NCI-H345 (cell line): ENCODE measurements around the gene SLC27A1.

Experiments
- DNase-seq: peaks from one replicate; lab custom pipeline; 2025; lab: John Stamatoyannopoulos, UW

SLC27A1 gene

DNA sequence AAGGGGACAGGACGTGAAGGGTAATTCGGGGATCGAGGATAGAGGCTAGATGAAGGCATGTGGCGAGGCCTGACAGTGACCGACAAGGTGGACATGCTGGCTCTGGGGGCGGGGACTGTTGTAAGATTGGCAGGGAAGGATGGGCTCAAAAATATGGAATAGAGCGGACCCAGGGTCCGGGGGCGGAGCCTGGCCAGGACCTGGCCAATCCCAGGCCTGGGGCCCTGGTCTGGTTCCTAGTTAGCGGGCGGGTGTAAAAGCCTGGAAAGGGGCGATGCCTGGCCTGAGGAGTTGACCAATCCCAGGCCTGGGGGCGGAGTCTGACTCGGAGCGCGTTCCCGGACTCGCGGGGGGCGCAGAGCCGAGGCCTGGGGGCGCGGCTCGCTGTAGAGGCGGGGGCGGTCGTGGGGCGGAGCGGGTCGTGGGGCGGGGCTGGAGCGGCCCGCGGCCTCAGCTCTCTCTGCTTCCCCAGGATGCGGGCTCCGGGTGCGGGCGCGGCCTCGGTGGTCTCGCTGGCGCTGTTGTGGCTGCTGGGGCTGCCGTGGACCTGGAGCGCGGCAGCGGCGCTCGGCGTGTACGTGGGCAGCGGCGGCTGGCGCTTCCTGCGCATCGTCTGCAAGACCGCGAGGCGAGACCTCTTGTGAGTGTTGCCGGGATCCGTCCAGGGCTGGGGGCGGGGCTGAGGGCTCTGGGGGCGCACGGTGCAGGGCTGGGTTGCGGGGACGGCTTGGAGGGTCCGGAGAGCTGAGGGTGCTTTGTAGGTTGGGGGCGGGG is at the start of gene SLC27A1:
Gene SLC27A1 (plus strand): TSS at position 457 of the 774 bp plus-strand sequence. CDS start 17 bp downstream, at position 474.
- peak; percentile 97 for DNase-seq

DNA sequence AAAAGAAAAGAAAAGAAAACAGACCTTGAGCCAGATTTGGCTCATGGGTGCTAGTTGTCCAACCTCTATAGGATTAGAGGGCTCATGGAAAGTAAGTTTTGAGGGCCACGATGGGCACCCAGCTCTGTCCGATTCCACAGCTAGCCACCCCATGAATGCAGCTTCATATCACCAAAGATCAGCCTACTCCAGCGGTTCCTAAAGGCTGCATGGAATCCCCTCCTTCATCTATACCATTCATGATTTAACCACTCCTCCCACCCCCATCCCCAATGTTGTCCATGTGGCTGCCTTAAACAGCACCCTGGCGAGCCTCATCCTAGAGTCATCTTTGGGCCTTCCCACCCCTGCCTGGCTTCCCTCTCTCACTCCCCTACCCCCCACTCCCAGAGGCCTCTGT is 48.4 kb upstream of the SLC27A1 start:
- no peak for DNase-seq

DNA sequence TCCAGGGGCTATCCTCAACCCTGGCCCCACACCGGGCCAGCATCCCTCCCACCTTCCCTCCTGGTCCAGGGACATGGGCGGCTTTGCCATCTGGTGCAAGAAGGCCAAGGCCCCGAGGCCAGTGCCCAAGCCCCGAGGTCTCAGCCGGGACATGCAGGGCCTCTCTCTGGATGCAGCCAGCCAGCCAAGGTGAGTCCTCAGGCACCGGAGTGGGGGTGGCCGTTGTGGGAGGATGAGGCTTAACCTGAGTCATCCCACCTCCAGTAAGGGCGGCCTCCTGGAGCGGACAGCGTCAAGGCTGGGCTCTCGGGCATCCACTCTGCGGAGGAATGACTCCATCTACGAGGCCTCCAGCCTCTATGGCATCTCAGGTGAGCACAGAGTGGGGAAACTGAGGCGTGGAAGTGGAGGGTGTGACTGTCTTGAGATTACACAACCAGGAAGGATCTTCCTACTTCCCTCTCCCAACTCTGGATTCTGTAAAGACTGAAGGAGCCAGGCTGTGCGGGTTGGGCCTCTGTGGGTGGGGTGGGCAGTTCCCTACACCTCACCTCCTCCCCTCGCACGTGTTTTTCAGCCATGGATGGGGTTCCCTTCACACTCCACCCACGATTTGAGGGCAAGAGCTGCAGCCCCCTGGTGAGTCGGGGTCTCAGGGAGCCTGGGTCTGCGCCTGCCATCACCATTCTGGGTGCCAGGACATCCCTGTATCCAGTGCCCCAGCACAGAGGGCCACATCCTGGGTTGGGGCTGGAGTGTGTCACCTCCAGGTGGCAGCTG is 46.7 kb upstream of the SLC27A1 start:
- DNase-seq: no peak

DNA sequence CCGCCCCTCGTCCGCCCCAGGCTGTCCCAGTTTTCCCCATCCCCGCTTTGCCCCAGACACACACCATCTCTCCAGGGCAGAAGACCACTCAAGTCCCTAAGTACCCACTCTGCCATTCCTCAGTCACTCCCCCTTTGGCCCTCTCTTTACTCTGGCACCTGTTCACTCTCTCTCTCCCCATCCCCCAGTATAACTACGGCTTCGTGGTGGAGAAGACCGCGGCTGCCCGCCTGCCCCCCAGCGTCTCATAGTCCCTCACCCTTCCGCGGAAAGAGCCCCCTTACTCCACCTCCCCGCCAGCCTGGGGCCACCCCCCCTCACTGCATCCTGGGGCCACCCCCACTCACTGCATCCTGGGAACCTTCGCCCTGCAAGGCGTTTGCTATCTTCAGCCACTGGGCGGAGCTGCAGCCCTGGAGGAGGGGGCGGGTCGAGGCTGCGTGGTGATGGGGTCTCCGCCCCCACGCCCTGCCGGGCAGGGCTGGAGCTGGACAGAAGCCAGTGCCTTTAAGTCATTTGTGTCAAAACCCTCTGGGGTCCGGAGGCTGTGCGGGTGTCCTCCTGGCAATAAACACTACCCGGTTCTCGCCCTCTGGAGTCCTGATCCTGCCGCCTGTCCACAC is 45.5 kb upstream of the SLC27A1 start:
- DNase-seq: no peak

DNA sequence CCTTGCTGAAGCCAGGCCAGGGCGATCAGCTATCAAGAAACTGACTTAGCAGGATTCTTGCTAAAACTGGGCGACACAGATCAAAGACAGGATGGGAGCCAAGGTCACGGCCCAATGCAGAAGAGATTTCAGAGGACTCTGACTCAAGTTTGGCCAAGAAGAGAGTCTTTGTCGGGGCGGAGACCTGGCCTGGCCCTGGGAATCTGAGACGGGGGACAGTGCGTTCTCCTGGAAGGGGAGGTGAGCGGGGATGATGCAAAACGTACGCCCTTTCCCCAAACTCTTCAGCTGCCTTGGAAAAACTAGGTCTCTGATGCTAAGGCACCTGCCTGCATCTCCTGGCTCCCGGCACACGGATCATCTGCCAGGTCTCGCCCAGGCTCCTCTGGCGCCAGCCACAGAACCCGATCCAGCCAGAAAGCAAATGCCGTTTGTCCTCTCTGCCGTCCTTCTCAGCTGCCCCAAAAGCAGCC is 40.6 kb upstream of the SLC27A1 start:
- DNase-seq: no peak

DNA sequence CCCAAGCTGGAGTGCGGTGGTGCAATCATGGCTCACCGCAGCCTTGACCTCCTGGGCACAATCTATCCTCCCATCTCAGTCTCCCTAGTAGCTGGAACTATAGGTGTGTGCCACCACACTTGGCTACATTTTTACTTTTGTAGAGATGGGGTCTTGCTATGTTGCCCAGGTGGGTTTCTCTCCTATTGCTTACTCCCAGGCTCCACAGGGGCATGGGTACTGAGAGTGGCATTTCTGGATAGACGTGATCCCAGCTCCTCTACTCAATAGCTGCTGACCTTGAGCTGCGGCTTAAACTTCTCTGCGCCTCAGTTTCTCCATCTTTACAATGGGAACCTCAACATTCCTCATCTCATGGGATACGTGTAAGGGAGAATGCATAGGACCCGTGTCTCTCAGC is 38.9 kb upstream of the SLC27A1 start:
- DNase-seq: no peak

DNA sequence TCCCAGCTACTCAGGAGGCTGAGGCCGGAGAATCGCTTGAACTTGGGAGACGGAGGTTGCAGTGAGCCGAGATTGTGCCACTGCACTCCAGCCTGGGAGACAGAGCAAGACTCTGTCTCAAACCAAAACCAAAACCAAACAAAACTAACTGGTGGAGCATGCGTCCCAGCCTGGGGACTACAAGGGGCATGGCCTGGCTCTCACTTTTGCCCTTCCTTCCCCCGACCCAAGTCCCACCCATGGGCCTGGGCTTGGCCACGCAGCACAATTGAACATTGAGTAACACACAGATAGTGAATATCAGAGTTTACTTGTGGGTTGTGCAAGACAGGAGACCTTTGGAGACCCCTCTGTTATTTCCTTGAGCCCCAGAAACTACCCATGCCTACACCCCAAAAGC is 35.1 kb upstream of the SLC27A1 start:
- DNase-seq: no peak

DNA sequence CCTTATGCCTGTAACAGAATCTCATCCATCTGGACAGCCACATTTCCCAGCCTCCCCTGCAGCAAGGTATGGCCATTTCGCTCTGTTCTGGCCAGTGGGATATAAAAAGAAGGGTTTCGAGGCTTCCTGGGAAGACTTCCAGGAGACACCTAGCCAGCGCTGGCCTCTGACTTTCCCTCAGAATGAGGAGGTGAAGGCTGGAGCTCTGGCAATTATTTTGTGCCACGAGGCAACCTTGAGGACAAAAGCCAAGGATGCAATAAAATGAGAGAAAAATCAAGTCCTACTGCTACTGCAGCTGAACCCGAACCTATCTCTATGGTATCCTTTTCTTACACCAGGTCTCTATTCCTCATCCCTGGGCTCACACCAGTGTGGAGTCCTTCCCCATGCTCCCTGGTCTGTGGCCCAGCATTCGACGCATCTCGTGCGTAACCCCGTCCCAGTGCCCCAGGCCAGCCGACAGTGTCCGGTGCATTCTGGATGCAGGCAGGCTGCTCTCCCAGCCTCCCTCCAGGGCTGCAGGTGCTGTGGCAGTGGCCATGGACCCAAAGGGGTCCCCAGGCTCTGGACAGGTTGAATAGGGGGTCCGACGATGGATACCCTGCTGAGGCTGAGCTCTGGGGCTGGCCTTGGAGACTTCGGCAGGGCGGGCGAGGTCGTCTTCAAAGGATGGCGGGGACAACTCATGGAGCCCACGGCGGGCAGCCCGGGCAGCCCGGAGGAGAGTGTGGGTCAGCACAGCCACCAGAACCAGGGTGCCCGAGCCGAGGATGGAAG is 34.0 kb upstream of the SLC27A1 start:
- no peak for DNase-seq

DNA sequence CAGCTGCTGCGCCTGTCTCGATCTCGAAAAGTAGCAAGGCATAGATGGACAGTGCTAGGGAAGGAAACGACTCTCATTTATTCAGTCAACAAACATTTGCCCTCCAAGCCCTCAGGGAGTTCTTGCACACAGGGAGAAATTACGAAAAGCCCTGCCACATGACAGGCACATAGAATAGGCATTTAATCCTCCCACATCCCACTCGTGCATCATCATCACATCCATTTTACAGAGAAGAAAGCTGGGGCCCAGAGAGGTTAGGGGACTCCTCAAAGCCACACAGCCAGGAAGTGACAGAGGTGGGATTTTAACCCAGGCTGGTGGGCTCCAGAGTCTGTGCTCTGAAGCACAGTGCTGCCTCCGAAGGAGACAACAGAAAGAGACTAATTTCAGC is 33.5 kb upstream of the SLC27A1 start:
- no peak for DNase-seq

DNA sequence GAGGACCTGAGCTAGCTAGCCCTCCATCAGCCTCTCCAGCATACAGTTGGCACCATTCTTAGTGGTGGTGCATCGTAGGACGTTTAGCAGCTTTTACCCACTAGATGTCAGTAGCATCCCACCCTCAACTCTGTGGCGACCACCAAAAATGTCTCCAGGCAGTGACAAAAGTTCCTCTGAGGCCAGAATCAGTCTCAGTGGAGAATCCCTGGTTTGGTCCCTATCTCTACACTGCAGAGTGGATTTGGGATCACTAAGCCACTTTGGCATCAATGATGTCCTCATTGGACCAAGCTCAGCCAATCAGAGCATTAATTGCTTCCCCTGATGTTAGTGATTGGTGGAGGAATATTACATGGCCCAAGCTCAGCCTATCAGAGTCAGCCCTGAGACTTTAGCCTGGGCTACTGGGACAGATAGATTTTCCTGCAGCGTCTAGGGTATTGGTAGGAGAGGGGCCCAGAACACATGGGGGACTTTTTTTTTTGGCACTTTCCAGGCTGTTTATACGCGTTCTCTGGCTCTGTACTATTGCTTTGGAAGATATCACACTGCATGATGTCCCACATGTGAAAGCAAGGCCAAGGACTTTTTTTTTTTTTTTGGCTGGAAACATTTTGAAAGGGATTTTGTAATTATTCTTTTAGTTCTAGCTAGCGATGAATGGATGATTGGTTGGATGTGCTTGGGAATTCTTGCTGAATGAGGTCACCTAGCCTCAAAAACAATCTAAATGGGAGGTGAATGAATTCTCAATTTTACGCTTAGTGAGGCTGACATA is 28.9 kb upstream of the SLC27A1 start:
- no peak for DNase-seq

DNA sequence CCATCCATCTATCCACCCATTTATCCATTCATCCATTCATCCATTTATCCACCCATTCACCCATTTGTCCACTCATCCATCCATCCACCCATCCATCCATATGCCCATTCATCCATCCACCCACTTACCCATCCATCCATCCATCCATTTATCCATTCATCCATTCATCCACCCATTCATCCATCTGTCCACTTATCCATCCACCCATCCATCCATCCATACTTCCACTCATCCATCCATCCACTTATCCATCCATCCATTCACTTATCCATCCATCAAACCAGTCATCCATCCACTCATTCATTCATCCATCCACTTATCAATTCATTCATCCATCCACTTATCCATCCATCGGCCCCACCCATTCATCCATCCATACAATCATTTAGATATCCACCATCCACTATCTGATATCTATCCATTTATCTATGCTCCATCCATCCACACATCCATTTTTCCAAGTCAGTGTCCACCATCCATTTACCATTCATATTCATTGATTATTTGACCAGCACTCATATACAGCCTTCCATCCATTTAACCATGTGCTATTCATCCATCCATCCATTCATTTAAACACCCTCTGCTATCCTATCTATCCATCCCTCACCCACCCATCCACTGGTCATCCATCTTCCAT is 24.7 kb upstream of the SLC27A1 start:
- DNase-seq: no peak

DNA sequence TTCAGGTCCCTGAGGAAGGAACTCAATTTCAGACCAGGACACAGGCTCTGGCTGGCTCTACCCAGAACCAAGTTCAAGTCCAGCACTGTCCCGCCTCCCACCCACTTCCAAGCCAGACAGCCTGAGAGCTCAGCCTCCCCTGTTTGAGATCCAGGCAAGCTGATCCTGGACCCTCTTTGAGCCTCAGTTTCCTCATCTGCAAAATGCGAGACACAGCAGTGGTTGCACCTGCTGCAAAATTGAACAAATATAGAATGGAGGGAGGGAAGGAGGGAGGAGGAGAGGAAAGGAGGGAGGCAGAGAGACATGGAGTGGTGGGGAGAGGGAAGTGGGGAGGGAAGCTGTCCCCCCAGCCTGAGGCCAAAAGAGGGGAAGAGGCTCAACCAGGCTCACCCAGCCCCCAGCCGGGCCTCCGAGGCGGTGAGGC is 22.6 kb upstream of the SLC27A1 start:
- DNase-seq: no peak

DNA sequence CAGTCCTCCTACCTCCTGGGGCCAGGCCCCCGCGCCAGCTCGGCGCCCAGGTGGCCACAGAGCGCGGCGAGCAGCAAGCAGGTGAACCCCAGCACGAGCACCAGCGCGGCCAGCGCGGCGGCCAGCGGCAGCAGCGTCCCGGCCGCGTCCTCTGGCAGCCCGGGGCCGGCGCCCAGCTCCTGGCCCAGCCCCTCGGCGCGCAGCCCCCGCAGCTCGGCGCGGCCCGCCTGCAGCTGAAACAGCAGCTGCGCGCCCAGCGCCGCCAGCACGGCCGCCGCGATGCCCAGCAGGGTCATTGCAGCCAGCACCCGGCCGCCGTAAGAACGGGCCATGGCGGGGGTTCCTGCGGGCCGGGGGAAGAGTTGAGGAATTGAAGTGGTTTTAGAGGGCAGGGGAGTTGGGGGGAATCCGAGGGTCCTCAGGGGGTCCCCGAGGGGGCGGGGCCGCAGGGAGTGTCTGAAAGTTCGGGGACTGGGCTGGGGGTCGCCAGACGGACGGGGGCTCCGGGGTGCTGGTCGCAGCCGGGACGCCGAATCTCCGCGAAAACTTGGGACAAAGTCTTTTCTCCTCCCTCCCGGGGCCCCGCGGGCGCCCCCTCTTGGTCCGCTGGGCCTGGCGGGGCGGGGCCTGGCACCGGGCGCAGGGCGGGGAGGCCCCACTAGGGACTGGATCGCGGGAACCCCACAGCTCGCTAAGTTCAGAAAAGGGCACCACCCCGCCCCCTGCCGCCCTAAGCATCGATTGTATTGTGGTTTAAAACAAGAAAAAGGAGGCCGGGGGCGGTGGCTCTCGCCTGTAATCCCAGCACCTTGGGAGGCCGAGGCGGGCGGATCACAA is 22.0 kb upstream of the SLC27A1 start, which contains the start of gene TMEM221:
Gene TMEM221 (minus strand): TSS at position 538 of the 837 bp plus-strand sequence. CDS start 206 bp downstream, at position 332.
- DNase-seq: no peak

DNA sequence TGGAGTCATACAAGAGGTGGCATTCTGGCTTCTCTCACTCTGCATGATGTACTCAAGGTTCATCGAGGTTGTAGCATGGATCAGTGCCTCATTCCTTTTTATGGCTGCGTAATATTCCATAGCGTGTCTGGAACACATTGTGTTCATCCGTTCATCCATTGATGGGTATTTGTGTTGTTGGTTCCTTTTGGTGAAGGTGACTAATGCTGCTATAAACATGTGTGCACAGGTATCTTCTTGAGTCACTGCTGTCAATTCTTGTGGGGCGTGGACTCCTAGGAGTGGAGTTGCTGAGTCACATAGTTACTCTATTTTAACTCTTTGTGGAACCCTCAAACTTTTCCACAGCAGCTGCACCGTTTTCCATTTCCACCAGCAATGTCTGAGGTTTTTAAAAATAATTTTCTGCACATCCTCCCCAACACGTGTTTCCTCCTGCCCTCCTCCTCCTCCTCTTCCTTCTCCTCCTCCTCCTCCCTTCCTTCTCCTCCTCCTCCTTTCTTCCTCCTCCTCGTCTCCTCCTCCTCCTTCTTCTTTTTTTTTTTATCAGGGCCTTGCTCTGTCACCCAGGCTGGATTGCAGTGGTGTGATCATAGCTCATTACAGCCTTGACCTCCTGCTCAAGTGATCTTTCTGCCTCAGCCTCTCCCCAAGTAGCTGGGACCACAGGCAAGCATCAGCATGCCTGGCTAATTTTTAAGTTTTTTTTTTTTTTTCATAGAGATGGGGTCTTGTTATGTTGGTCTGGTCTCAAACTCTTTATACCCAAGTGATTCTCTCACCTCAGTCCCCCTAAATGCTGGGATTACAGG is 19.9 kb upstream of the SLC27A1 start:
- no peak for DNase-seq

DNA sequence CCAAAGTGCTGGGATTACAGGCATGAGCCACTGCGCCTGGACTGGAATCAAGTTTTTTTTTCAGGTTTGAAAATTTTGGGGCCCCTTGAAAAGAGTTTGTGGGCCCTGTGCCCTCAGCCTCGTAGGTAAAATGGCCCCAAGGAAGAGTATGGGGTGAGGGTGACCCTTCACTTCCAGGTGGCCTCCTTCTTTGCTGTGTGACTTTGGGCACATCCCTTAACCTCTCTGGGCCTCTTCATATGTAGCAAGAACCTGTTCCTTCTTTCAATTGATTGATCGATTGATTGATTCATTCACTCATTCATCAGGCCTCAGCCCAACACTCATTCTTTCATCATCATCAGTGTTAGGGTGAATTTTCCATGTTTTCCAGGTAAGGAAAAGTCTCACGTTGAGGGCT is 18.5 kb upstream of the SLC27A1 start:
- no peak for DNase-seq

DNA sequence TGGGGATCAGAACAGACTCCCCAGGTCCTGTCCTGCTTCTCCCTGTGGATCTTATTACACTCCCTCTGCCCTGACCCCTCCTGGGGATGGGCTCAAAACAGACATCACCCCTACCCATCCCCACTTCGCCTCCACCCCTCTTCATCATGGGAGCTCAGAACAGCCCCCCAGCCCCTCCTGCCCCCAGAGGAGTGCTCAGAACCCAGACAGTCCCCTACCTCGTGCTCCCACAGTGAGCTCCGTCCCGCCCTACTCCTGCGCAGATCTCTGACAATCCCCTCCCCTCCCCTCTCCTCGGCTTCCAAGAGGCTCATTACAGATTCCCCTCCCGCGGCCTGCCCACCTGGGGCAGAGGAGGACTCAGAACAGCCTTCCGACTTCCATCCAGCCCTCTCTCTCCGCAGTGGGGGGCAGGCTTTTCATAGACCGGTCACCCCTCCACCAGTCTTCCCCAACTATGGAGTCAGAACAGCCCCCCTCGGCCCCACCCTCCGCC is 15.7 kb upstream of the SLC27A1 start:
- no peak for DNase-seq

DNA sequence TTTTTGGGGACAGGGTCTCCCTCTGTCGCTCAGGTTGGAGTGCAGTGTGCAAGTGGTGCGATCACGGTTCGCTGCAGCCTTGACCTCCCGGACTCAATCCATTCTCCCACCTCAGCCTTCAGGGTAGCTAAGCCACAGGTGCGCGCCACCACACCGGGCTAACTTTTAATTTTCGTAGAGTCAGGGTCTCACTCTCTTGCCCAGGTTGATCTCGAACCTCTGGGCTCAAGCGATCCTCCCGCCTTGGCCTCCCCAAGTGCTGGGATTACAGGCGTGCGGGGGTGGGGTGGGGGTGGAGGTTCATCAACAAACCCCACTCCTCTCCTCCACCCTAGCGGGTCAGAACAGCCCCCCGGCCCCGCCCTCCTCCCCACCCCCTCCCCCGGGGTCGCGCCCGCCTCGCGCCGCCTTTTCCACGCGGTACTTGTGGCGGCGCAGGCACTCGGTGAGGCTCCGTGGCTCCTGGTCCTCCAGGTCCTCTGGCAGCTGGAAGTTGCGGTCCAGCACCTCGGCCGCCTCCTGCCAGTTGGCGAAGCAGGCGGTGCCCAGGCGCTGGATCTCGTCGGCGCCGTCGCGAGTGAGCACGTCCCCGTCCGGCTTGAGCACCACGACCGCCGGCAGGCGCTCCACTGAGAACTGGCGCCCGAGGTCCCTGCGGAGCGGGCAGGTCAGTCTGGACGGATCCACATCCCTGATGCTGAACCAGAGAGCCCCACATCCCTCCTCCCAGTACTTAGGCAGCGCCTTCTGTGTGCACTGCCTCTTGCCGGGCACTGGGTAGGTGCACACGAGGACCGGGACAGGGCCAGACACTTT is 14.8 kb upstream of the SLC27A1 start:
- DNase-seq: no peak

DNA sequence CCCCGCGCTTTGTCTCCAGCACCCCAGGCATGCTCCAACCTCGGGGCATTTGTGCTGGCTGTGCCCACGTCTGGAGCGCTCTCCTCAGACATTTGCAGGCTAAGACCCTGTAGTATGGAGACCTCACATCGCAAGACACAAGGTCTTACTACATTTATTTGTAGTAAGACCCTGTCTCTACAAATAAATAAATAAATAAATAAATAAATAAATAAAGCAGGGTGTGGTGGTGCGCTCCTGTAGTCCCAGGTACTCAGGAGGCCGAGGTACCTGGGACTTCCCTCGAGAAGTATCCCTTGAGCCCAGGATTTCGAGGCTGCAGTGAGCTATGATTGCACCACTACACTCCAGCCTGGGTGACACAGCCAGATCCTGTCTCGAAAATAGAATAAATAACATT is 14.2 kb upstream of the SLC27A1 start:
- no peak for DNase-seq
